Esophagus squamous epithelium (tissue), 5 donors: ENCODE results near the gene OR7A10. TPM values are rescaled to one million over a fixed set of nuclear protein-coding genes. Genes with fewer than 3 reads are reported as not detected.

Experiments
- DNase-seq: peaks from one replicate; lab custom pipeline; 2025; lab: John Stamatoyannopoulos, UW
- H3K27ac ChIP-seq, 4 donors: fragments of 200-600 bp; sonication (generic); one replicate each; pipeline ENCODE4 v1.5.1; 2016 to 2019; ENCODE audit warnings: mild to moderate bottlenecking in 1 of 4
- H3K27me3 ChIP-seq, 4 donors: fragments of 200-600 bp; sonication (generic); 1 replicate in 3 of 4; 2 replicates in 1 of 4; pipeline versions ENCODE4 v1.5.1 to v1.6.0; 2017 to 2021; ENCODE audit warnings: antibody characterized with exemption in 1 of 4
- H3K36me3 ChIP-seq, 3 donors: fragments of 200-600 bp; sonication (generic); one replicate each; pipeline ENCODE4 v1.5.1; 2016 to 2019
- H3K4me1 ChIP-seq, 3 donors: fragments of 200-600 bp; sonication (generic); one replicate each; pipeline ENCODE4 v1.5.1; 2017 to 2019
- H3K4me3 ChIP-seq, 4 donors: fragments of 200-600 bp; sonication (generic); 1 replicate in 3 of 4; 2 replicates in 1 of 4; pipeline ENCODE4 v1.5.1; 2016 to 2019; ENCODE audit warnings: mild to moderate bottlenecking in 2 of 4, moderate library complexity in 1 of 4
- H3K9me3 ChIP-seq, 3 donors: fragments of 200-600 bp; sonication (generic); one replicate each; pipeline ENCODE4 v1.5.1; 2016 to 2019
- CTCF ChIP-seq, 6 experiments: fragments of 450-650 bp in 4 of 6; fragments of 200-600 bp in 2 of 6; sonication (generic) in 2 of 6; IDR thresholded peaks; one replicate each; pipeline ENCODE4 v1.5.1; 2016 to 2019; ENCODE audit warnings: antibody characterized with exemption in 6 of 6, mild to moderate bottlenecking in 4 of 6, moderate library complexity in 4 of 6
- POLR2A ChIP-seq, 4 donors: fragments of 450-650 bp; IDR thresholded peaks; one replicate each; pipeline ENCODE4 v1.6.1; 2017; ENCODE audit warnings: antibody characterized with exemption in 4 of 4, mild to moderate bottlenecking in 4 of 4, moderate library complexity in 3 of 4
- WGBS, 2 donors: methylation state at CpG; one replicate each; pipeline ENCODE4 v1.1.5; 2018; 5-methylcytosine and 5-hydroxymethylcytosine counted together
- intact Hi-C: fragments of 100-400 bp; cut with DNase I; formaldehyde crosslinking; loops from one replicate; pipeline ENCODE4 v1.15.0; 2022
- total RNA-seq, 4 donors: library from RNA; depleted of rRNA; stranded (reverse); fragments of >200 nt; gene quantifications; one replicate each; pipeline ENCODE4 v1.1.0, GENCODE V29; 2016
- donor health status: DM: yes; HTN: yes; CAD: no.

The OR7A10 gene
- total RNA-seq, 4 donors from 2014 or later, result not detected

GRCh38 chr19:14837391-14837790 is 11.3 kb downstream of the OR7A10 start:
- no peaks in the 10 kb centered on the region for H3K9me3 ChIP-seq
- DNase-seq, result no peak
- WGBS, 2 donors, result 65 to 82% methylated on average over 4 of the region's 4 CpGs
- intact Hi-C loops, result no loop called here
- H3K36me3 ChIP-seq, result no peaks in the 10 kb centered on the region
- H3K4me3 ChIP-seq, result no peak overlapping the region
- peaks cover 0 to 18% (median 0%) of the 10 kb centered on the region in 3 donors for H3K4me1 ChIP-seq
- H3K27ac ChIP-seq, result no peak overlapping the region
- peaks cover 0 to 3% (median 0%) of the 10 kb centered on the region in 4 donors for H3K27me3 ChIP-seq
- TF ChIP-seq POLR2A (IDR thresholded peaks at IDR 0.05), result no peak
- TF ChIP-seq CTCF (IDR thresholded peaks at IDR 0.05), result no peak

GRCh38 chr19:14835011-14835410 is 13.7 kb downstream of the OR7A10 start, which contains the start of the genes OR7A5 and OR7C1:
OR7A5 (minus strand) TSS chr19:14835185; CDS start chr19:14828241, 6,944 bp downstream.
OR7C1 (minus strand) TSS chr19:14835185; CDS start chr19:14800136, 35,049 bp downstream.
- H3K4me1 ChIP-seq, result peaks cover 0 to 17% (median 0%) of the 10 kb centered on the region in 3 donors
- H3K4me3 ChIP-seq, result no peak within 1 kb of the TSS
- intact Hi-C loops, result no loop called here
- WGBS, 2 donors, result 17 to 40% methylated on average over 1 of the region's 1 CpG
- H3K9me3 ChIP-seq, result no peaks in the 10 kb centered on the region
- H3K36me3 ChIP-seq, result no peaks in the 10 kb centered on the region
- no peak for DNase-seq
- peaks cover 0 to 3% (median 0%) of the 10 kb centered on the region in 4 donors for H3K27me3 ChIP-seq
- TF ChIP-seq POLR2A (IDR thresholded peaks at IDR 0.05), result no peak
- TF ChIP-seq CTCF (IDR thresholded peaks at IDR 0.05), result no peak
- peak within 1 kb of the TSS in 2 of 4 donors; percentile 21 to 40 for H3K27ac ChIP-seq

- 55% methylated on average over 4 of the region's 4 CpGs for WGBS, 2 donors
- no peak for TF ChIP-seq CTCF (IDR thresholded peaks at IDR 0.05)
- no peak for TF ChIP-seq POLR2A (IDR thresholded peaks at IDR 0.05)
- DNase-seq, result no peak
- H3K9me3 ChIP-seq, result peaks cover 0 to 1% (median 0%) of the 10 kb centered on the region in 3 donors
- no peak overlapping the region for H3K27ac ChIP-seq
- H3K36me3 ChIP-seq, result no peaks in the 10 kb centered on the region
- peaks cover 0 to 16% (median 0%) of the 10 kb centered on the region in 4 donors for H3K27me3 ChIP-seq
- peaks cover 0 to 11% (median 0%) of the 10 kb centered on the region in 3 donors for H3K4me1 ChIP-seq
- H3K4me3 ChIP-seq, result no peak overlapping the region
- intact Hi-C loops, result no loop called here
These were observed 18.0 kb downstream of the OR7A10 start for GRCh38 chr19:14830702-14831101.

GRCh38 chr19:14826006-14826405 is 22.7 kb downstream of the OR7A10 start:
- H3K36me3 ChIP-seq, result no peaks in the 10 kb centered on the region
- no peak for DNase-seq
- intact Hi-C loops, result no loop called here
- H3K4me1 ChIP-seq, result no peaks in the 10 kb centered on the region
- H3K4me3 ChIP-seq, result no peak overlapping the region
- 58 to 59% methylated on average over 2 of the region's 2 CpGs for WGBS, 2 donors
- peaks cover 0 to 22% (median 0%) of the 10 kb centered on the region in 4 donors for H3K27me3 ChIP-seq
- no peak overlapping the region for H3K27ac ChIP-seq
- peaks cover 0 to 5% (median 0%) of the 10 kb centered on the region in 3 donors for H3K9me3 ChIP-seq
- no peak for TF ChIP-seq CTCF (IDR thresholded peaks at IDR 0.05)
- no peak for TF ChIP-seq POLR2A (IDR thresholded peaks at IDR 0.05)

GRCh38 chr19:14821937-14822336 is 26.8 kb downstream of the OR7A10 start:
- Histone ChIP-seq H3K4me1 (no peaks in the 10 kb centered on the region), H3K4me3 (no peak overlapping the region), H3K27me3 (peaks cover 0 to 12% (median 0%) of the 10 kb centered on the region in 4 donors), H3K36me3 (no peaks in the 10 kb centered on the region), H3K27ac (no peak overlapping the region), H3K9me3 (peaks cover 0 to 5% (median 0%) of the 10 kb centered on the region in 3 donors)
- 47 to 52% methylated on average over 6 of the region's 6 CpGs for WGBS, 2 donors
- TF ChIP-seq POLR2A (IDR thresholded peaks at IDR 0.05) (no peak), CTCF (IDR thresholded peaks at IDR 0.05) (no peak)
- no peak for DNase-seq
- intact Hi-C loops, result no loop called here
